Pancreas (tissue), 10 donors: ENCODE data around the gene AKT1. TPM values are rescaled to one million over a fixed set of nuclear protein-coding genes. Genes with fewer than 3 reads are reported as not detected.
"Not testable (repeated sequence)": the region's sequence is repeated elsewhere in the genome, so short reads cannot be mapped to it uniquely, and the experiment has no call there.

Experiments used
- ATAC-seq, 4 donors: fragments of 200-7000 bp; cut with Tn5 transposase; one replicate each; pipeline versions ENCODE4 v1.8.0 to v1.9.1; 2020; ENCODE audit warnings: mild to moderate bottlenecking in 4 of 4, moderate library complexity in 4 of 4
- DNase-seq, 6 donors: peaks; one replicate each; pipeline ENCODE4 v3.0.0-alpha.2; 2020
- FAIRE-seq: peaks from 2 replicates; lab custom pipeline; 2012; peaks lifted over from hg19 to GRCh38; lab: Jason Lieb, UNC
- H3K27ac ChIP-seq, 4 donors: fragments of 200-600 bp; sonication (generic); 1 replicate in 3 of 4; 2 replicates in 1 of 4; pipeline versions ENCODE4 v1.5.0 to v1.8.0; 2020
- H3K27me3 ChIP-seq, 4 donors: fragments of 200-600 bp; one replicate each; pipeline ENCODE4 v1.8.0; 2021
- H3K36me3 ChIP-seq, 3 donors: fragments of 200-600 bp; sonication (generic) in 1 of 3; one replicate each; pipeline versions ENCODE4 v1.5.0 to v1.8.0; 2020 to 2021
- H3K4me1 ChIP-seq, 3 donors: fragments of 200-600 bp; one replicate each; pipeline ENCODE4 v1.8.0; 2021
- H3K4me3 ChIP-seq, 4 donors: fragments of 200-600 bp; sonication (generic) in 2 of 4; one replicate each; pipeline versions ENCODE4 v1.5.0 to v1.8.0; 2020 to 2021
- H3K9me3 ChIP-seq, 4 donors: fragments of 200-600 bp; one replicate each; pipeline ENCODE4 v1.8.0; 2021
- WGBS, 2 donors: extraction: QIAGEN DNeasy Blood & Tissue Kit; methylation state at CpG; one replicate each; pipeline ENCODE4 v1.1.7; 2013; 5-methylcytosine and 5-hydroxymethylcytosine counted together
- intact Hi-C, 3 donors: fragments of 100-400 bp; cut with DNase I; formaldehyde crosslinking; loops; one replicate each; pipeline versions ENCODE4 v1.11.1 to v1.14.2; 2022
- polyA plus RNA-seq, 2 donors: library from polyadenylated mRNA; stranded (reverse); fragments of 200-250 nt; gene quantifications; one replicate each; pipeline ENCODE4 v1.2.3, GENCODE V29; 2013
- total RNA-seq, 6 donors: library from RNA; stranded (reverse); fragmentation: NEBNext Ultra II Directional in 4 of 6; extraction: Animal tissue kit (Norgen Biotek cat#: 25700) in 4 of 6; gene quantifications; one replicate each; pipeline versions ENCODE4 v1.2.1 to v1.2.4, GENCODE V29; 2021 to 2023
- TF ChIP-seq, protein P1 (sequence below), 4 donors: fragments of 200-600 bp; sonication (generic) in 3 of 4; IDR thresholded peaks; one replicate each; pipeline versions ENCODE4 v1.5.0 to v1.8.0; 2021; ENCODE audit warnings: antibody characterized with exemption in 4 of 4
- donor health status: healthy with polysubstance abuse.
- donor health status: DM: no; HTN: no; CAD: no; lungs with moderate emphysema.
- donor health status: DM: no; HTN: no; CAD: no.
- donor health status: control.
- donor health status: control.
- donor health status: Bipolar disorder and iron deficiency.
- donor health status: DM: yes; HTN: yes; CAD: no.
- donor health status: DM: no; HTN: no; CAD: no.
- donor health status: DM: no; HTN: no; CAD: no.
- donor health status: DM: yes; HTN: yes; CAD: no.

Gene AKT1
- total and polyA plus RNA-seq, 8 donors: 70.0 to 106 (median 84.6) TPM

DNA sequence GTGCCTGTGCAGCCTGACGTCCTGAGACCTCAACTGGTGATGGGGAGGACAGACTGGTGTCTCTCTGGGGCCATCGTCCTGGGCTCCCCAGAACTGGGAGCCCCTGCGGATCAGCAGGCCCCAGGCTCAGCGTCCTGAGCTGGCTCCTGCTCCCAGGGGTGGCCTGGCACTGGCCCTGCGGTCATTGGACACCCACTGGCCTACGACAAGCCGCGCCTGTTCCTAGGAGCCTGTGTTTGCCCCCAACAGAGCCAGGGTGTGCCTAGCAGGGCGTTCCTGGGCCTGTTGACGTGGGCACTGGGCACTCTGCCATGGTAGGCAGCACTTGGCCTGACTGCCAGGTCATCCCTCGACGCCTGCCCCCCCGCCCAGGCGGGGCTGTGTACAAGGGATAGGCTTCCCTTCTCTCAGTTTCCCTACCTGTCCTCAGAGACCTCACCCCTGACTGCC is 63.2 kb downstream of the AKT1 start:
- peak; percentile 46 to 66 (median 54) for ATAC-seq
- intact Hi-C loops: no loop called here
- Histone ChIP-seq H3K4me1 (no peaks in the 10 kb centered on the region), H3K36me3 (no peaks in the 10 kb centered on the region), H3K27me3 (no peaks in the 10 kb centered on the region), H3K9me3 (no peaks in the 10 kb centered on the region), H3K27ac (no peak overlapping the region), H3K4me3 (no peak overlapping the region)
- no peak for FAIRE-seq
- WGBS, 2 donors: 70 to 72% methylated on average over 14 of the region's 14 CpGs
- TF ChIP-seq, protein P1, sequence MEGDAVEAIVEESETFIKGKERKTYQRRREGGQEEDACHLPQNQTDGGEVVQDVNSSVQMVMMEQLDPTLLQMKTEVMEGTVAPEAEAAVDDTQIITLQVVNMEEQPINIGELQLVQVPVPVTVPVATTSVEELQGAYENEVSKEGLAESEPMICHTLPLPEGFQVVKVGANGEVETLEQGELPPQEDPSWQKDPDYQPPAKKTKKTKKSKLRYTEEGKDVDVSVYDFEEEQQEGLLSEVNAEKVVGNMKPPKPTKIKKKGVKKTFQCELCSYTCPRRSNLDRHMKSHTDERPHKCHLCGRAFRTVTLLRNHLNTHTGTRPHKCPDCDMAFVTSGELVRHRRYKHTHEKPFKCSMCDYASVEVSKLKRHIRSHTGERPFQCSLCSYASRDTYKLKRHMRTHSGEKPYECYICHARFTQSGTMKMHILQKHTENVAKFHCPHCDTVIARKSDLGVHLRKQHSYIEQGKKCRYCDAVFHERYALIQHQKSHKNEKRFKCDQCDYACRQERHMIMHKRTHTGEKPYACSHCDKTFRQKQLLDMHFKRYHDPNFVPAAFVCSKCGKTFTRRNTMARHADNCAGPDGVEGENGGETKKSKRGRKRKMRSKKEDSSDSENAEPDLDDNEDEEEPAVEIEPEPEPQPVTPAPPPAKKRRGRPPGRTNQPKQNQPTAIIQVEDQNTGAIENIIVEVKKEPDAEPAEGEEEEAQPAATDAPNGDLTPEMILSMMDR (IDR thresholded peaks at IDR 0.05): no peak
- DNase-seq: peak in 1 of 6 donors; percentile 68

DNA sequence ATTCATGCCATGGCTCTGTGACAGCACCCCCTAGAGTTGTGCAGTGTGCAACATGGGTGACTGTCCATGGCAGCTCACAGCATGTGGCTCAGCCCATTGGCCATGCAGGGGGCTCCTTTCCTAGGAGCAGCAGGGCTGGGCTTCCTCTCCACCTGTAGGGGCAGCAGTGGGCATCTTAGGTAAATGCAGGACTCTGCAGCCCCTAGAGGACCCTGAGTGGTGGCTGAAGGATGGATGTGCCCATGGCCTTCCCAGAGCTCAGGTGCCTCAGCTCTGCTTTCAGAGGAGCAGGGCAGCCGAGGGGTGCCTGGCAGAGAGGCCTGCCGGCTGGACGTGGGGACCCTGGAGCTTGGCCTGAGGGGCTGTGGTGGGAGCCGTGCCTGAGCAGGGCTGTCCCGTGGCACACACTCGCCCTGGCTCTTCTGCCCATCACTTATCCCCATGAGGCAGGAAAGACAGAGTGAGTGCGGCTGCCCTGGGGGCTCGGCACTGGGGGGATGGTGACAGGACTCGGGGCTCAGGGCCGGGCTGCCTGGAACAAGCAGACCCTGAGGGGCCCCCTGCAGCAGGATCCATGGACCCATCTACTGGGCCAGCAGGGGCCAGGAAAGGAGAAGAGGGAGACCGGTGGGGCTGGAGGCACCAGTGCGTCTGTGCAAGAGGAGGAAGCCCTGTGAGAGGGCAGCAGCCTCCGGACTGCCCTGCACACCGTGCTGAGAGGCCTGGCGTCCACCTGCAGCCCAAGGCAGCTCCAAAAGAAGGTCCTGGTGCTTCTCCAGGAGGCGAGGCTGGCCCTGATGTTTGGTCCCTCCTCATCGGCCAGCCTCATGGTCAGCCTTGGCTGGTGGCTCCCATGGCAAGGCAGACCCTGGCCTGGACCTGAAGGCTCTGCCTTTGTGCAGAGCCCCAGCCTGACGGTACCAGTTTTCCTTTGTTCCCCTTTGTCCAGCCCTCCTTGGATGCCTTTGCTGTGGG is 63.9 kb downstream of the AKT1 start:
- WGBS, 2 donors: 92% methylated on average over 13 to 18 of the region's 18 CpGs
- Histone ChIP-seq H3K27ac (no peak overlapping the region), H3K9me3 (no peaks in the 10 kb centered on the region), H3K36me3 (no peaks in the 10 kb centered on the region), H3K4me1 (no peaks in the 10 kb centered on the region), H3K27me3 (no peaks in the 10 kb centered on the region), H3K4me3 (no peak overlapping the region)
- FAIRE-seq (no peak), ATAC-seq (no peak), DNase-seq (no peak)
- TF ChIP-seq, protein P1 (IDR thresholded peaks at IDR 0.05): no peak
- intact Hi-C loops: no loop called here

DNA sequence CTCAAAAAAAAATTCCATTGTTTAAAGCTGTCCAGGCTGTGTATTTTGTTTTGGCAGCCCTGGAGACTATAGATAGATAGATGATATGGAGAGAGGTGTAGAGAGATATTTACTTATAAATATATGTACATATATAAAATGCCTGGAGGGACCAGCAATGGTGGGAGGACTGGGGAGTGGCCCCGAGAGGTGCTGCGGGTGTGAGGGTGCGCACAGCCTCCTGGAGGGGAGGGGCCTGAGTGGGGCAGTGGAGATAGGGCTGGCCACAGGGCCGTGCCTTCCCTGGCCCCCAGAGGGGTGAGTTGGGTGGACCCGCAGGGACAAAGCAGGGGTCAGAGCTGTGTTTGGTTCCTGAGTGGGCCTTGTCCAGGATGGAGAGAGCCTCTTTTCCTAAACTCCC is 65.1 kb downstream of the AKT1 start:
- Histone ChIP-seq H3K36me3 (no peaks in the 10 kb centered on the region), H3K9me3 (no peaks in the 10 kb centered on the region), H3K27me3 (no peaks in the 10 kb centered on the region), H3K27ac (no peak overlapping the region), H3K4me3 (no peak overlapping the region), H3K4me1 (no peaks in the 10 kb centered on the region)
- 93 to 94% methylated on average over 5 of the region's 5 CpGs for WGBS, 2 donors
- TF ChIP-seq, protein P1 (IDR thresholded peaks at IDR 0.05): no peak
- ATAC-seq: no peak
- no peak for FAIRE-seq
- intact Hi-C loops: no loop called here
- no peak for DNase-seq

DNA sequence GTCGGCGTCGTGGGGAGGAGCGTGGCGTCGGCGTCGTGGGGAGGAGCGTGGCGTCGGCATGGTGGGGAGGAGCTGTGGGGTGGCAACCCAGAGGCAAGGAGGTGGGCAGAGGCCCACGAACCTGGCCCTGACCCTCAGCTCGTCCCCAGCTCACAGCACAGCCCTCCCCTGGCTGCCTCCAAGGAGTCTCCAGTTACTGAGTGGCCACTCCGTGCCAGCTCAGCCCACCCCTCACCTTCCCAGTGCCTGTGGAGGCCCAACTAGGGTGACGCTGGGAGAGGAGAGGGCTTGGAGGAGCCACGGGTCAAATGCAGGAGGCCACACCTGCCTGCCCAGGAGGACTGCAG is 65.7 kb downstream of the AKT1 start:
- FAIRE-seq: no peak
- 93 to 99% methylated on average over 5 to 16 of the region's 16 CpGs for WGBS, 2 donors
- Histone ChIP-seq H3K36me3 (no peaks in the 10 kb centered on the region), H3K27ac (no peak overlapping the region), H3K4me3 (no peak overlapping the region), H3K9me3 (no peaks in the 10 kb centered on the region), H3K4me1 (no peaks in the 10 kb centered on the region), H3K27me3 (no peaks in the 10 kb centered on the region)
- intact Hi-C loops: no loop called here
- no peak for ATAC-seq
- DNase-seq: no peak
- TF ChIP-seq, protein P1 (IDR thresholded peaks at IDR 0.05): no peak

DNA sequence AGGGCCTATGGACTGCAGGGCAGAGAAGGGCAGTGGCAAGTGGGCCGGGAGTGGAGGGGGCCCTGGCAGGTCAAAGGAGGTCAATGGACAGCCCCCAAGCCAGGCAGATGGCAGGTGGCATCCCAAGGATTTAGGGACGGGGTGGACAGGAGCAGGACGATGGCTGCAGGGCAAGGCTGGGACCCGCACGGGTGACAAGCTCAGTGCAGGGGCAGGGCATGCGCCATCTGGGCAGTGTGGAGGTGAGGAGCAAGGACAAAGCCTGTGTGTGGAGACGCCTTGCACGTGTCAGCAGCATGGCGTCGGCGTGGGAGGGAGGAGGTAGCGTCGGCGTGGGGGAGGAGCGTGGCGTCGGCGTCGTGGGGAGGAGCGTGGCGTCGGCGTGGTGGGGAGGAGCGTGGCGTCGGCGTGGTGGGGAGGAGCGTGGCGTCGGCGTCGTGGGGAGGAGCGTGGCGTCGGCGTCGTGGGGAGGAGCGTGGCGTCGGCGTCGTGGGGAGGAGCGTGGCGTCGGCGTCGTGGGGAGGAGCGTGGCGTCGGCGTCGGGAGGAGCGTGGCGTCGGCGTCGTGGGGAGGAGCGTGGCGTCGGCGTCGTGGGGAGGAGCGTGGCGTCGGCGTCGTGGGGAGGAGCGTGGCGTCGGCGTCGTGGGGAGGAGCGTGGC is 66.2 kb downstream of the AKT1 start:
- not testable (repeated sequence) for FAIRE-seq, H3K4me1 ChIP-seq

More for the DNA sequence above, 66.2 kb downstream of the AKT1 start:
- 96% methylated on average over 34 to 70 of the region's 73 CpGs for WGBS, 2 donors
- H3K36me3 ChIP-seq, H3K27ac ChIP-seq, DNase-seq, H3K27me3 ChIP-seq, H3K9me3 ChIP-seq, intact Hi-C loops, ATAC-seq, H3K4me3 ChIP-seq: not testable (repeated sequence)
